Umbilical cord (tissue), 2 donors: ENCODE data around the gene SMCHD1. TPM values are rescaled to one million over a fixed set of nuclear protein-coding genes. Genes with fewer than 3 reads are reported as not detected.
A peak's percentile ranks its signal among the peaks of the same experiment; 100 is the strongest.

Source experiments
- DNase-seq: peaks from one replicate; pipeline ENCODE4 v3.0.0-alpha.2; 2015; ENCODE audit warnings: low spot score
- total RNA-seq: library from RNA; depleted of rRNA; stranded (reverse); fragments of >200 nt; gene quantifications from one replicate; pipeline ENCODE4 v1.2.3, GENCODE V29; 2014; ENCODE audit warnings: low replicate concordance; ENCODE audit not compliant: insufficient read depth

SMCHD1 gene
- total RNA-seq = 165 TPM

- peak; percentile 88 for DNase-seq
These were observed at the start of gene SMCHD1 for GRCh38 chr18:2655178-2655953. Gene SMCHD1 (plus strand): TSS chr18:2655726. CDS start chr18:2656076, 350 bp downstream.

GRCh38 chr18:2606335-2606734, 49.2 kb upstream of the SMCHD1 start:
- no peak for DNase-seq

- DNase-seq = no peak
These were observed 45.9 kb upstream of the SMCHD1 start for GRCh38 chr18:2609604-2610003.

GRCh38 chr18:2610549-2610948, 45.0 kb upstream of the SMCHD1 start:
- DNase-seq = no peak

GRCh38 chr18:2612996-2613395, 42.5 kb upstream of the SMCHD1 start:
- no peak for DNase-seq

GRCh38 chr18:2617401-2617998, 38.0 kb upstream of the SMCHD1 start:
- DNase-seq = no peak

- DNase-seq = no peak
These were observed 37.5 kb upstream of the SMCHD1 start for GRCh38 chr18:2618009-2618408.

GRCh38 chr18:2625217-2625616, 30.3 kb upstream of the SMCHD1 start:
- DNase-seq = no peak

GRCh38 chr18:2627821-2628276, 27.7 kb upstream of the SMCHD1 start:
- DNase-seq = no peak

- no peak for DNase-seq
These were observed 26.5 kb upstream of the SMCHD1 start for GRCh38 chr18:2629003-2629402.

- no peak for DNase-seq
These were observed 19.9 kb upstream of the SMCHD1 start for GRCh38 chr18:2635586-2635985.

- no peak for DNase-seq
These were observed 19.3 kb upstream of the SMCHD1 start for GRCh38 chr18:2636126-2636631.

- no peak for DNase-seq
These were observed 13.9 kb upstream of the SMCHD1 start for GRCh38 chr18:2641638-2642037.

GRCh38 chr18:2642771-2643170, 12.8 kb upstream of the SMCHD1 start:
- DNase-seq = no peak

GRCh38 chr18:2644535-2644934, 11.0 kb upstream of the SMCHD1 start:
- no peak for DNase-seq

- no peak for DNase-seq
These were observed 3.5 kb upstream of the SMCHD1 start for GRCh38 chr18:2651981-2652380.

- no peak for DNase-seq
These were observed 2.1 kb upstream of the SMCHD1 start for GRCh38 chr18:2653467-2653866.

- peak; percentile 20 for DNase-seq
These were observed 1.2 kb upstream of the SMCHD1 start for GRCh38 chr18:2654169-2654927.

- DNase-seq = peak; percentile 23
These were observed 673 bp upstream of the SMCHD1 start for GRCh38 chr18:2654928-2655177.

GRCh38 chr18:2655954-2656236, 369 bp downstream of the SMCHD1 start:
- DNase-seq = no peak

- DNase-seq = peak; percentile 54
These were observed 883 bp downstream of the SMCHD1 start for GRCh38 chr18:2656237-2656980.

GRCh38 chr18:2656981-2657512, 1.5 kb downstream of the SMCHD1 start:
- DNase-seq = peak; percentile 17
